Nephron progenitor cell (in vitro differentiated cells): Measurements from ENCODE around the gene DNAH17.

Source experiments
- DNase-seq: peaks from one replicate; pipeline ENCODE4 v3.0.0; 2021
- H3K27ac Mint-ChIP-seq: 2 replicates; pipeline ENCODE4 v1.8.0; 2021; ENCODE audit warnings: mild to moderate bottlenecking, moderate library complexity, mixed read lengths
- H3K27me3 Mint-ChIP-seq: 2 replicates; pipeline ENCODE4 v1.8.0; 2021; ENCODE audit warnings: mild to moderate bottlenecking, low read depth, mixed read lengths; ENCODE audit not compliant: poor library complexity
- H3K36me3 Mint-ChIP-seq: 2 replicates; pipeline ENCODE4 v1.8.0; 2021; ENCODE audit warnings: low read depth, mixed read lengths
- H3K4me1 Mint-ChIP-seq: 2 replicates; pipeline ENCODE4 v1.8.0; 2021; ENCODE audit warnings: mixed read lengths
- H3K4me3 Mint-ChIP-seq: 2 replicates; pipeline ENCODE4 v1.8.0; 2021; ENCODE audit warnings: mild to moderate bottlenecking, moderate library complexity, mixed read lengths
- H3K9me3 Mint-ChIP-seq: 2 replicates; pipeline ENCODE4 v1.8.0; 2021; ENCODE audit warnings: mild to moderate bottlenecking, moderate library complexity, mixed read lengths
- TF ChIP-seq, protein P1 (sequence below): fragments of 200-600 bp; sonication (generic); IDR thresholded peaks from 2 replicates; pipeline ENCODE4 v1.5.0; 2021; ENCODE audit warnings: antibody characterized with exemption

DNAH17 gene

DNA sequence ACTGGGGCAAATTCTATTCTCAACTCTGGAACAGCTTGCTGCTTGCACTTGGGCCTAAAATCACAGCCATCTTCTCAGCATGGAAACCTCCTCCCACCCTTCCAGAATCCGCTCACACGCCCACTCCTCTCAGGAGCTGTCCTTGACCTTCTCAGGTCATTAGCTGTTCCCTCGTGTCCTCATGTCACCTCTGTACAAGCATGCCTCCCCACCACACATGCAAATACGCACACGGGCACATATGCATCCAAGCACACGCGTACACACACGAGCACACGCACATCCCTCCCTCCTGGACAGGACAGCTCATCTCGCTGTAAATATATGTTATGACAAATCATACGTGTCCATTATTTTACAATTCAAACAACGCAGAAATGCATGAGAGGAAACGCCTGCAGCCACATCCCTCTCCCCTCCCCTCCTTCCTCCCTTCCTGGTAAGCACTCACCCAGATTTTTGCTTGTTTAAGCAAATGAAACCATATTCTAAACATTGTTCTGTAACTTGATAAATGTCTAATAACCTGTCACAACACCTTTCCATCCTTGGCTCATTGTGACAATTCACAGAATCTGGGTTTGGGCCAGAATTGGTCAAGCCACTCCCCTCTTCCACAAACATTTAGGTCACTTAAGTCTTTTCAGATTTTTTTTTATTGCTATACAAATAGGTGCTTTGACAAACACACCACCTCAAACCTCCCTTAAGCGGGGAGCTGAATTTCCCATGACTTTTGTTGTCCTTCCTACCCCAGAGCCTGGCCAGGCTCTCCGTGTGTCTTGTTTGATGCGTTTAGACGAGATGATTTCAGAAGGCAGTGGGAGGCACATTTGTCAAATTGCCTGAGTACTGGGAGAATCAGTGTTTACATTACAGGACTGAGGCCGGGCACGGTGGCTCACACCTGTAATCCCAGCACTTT, 41.7 kb downstream of the DNAH17 start:
- Mint-ChIP-seq H3K36me3 (no peaks in the 10 kb centered on the region), H3K4me1 (peaks cover 27% of the 10 kb centered on the region), H3K9me3 (peaks cover 7% of the 10 kb centered on the region), H3K4me3 (no peak overlapping the region), H3K27ac (peak overlapping the region; percentile 83), H3K27me3 (peaks cover 15% of the 10 kb centered on the region)
- no peak for DNase-seq
- TF ChIP-seq, protein P1, sequence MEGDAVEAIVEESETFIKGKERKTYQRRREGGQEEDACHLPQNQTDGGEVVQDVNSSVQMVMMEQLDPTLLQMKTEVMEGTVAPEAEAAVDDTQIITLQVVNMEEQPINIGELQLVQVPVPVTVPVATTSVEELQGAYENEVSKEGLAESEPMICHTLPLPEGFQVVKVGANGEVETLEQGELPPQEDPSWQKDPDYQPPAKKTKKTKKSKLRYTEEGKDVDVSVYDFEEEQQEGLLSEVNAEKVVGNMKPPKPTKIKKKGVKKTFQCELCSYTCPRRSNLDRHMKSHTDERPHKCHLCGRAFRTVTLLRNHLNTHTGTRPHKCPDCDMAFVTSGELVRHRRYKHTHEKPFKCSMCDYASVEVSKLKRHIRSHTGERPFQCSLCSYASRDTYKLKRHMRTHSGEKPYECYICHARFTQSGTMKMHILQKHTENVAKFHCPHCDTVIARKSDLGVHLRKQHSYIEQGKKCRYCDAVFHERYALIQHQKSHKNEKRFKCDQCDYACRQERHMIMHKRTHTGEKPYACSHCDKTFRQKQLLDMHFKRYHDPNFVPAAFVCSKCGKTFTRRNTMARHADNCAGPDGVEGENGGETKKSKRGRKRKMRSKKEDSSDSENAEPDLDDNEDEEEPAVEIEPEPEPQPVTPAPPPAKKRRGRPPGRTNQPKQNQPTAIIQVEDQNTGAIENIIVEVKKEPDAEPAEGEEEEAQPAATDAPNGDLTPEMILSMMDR, result no peak

DNA sequence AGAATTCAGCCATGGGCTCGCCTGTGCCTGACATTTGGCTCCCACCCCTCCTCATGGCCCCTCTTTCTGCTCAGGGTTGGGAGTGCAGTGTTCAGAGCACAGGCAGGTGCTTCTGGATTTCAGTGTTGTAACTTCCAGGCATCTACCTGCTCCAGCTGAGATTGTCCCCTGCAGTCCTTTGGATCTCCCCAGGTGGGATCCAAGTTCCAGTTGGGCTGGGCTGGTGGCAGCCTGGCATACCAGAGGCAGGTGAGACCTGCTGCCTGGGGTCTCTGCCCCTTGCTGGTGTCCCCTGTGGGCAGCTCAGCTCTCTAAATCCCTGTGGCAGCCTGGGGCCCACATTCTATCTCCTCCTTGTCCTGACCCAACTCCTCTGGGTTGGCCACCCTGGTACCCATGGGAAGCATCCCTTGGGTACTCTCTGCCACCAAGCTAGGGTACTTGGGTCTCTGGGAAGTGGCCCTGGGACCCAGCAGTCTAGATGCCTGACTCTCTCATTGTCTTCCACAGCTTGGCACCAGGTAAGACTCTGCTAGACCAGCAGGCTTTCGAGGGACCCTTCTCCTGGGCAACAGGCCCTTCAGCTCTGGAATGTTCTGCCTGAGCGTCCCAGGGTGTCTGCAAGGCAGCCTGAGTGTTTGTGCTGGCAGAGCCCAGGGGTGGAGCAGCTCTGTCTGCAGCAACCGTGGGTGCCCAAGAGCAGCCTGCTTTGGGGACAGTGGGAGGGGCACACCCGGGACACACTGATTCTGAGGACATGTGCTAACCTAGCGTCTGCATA, 42.5 kb downstream of the DNAH17 start:
- no peak overlapping the region for H3K27ac Mint-ChIP-seq
- no peaks in the 10 kb centered on the region for H3K36me3 Mint-ChIP-seq
- DNase-seq, result no peak
- peaks cover 27% of the 10 kb centered on the region for H3K4me1 Mint-ChIP-seq
- H3K9me3 Mint-ChIP-seq, result peaks cover 7% of the 10 kb centered on the region
- no peak overlapping the region for H3K4me3 Mint-ChIP-seq
- peaks cover 11% of the 10 kb centered on the region for H3K27me3 Mint-ChIP-seq
- TF ChIP-seq, protein P1, result no peak

DNA sequence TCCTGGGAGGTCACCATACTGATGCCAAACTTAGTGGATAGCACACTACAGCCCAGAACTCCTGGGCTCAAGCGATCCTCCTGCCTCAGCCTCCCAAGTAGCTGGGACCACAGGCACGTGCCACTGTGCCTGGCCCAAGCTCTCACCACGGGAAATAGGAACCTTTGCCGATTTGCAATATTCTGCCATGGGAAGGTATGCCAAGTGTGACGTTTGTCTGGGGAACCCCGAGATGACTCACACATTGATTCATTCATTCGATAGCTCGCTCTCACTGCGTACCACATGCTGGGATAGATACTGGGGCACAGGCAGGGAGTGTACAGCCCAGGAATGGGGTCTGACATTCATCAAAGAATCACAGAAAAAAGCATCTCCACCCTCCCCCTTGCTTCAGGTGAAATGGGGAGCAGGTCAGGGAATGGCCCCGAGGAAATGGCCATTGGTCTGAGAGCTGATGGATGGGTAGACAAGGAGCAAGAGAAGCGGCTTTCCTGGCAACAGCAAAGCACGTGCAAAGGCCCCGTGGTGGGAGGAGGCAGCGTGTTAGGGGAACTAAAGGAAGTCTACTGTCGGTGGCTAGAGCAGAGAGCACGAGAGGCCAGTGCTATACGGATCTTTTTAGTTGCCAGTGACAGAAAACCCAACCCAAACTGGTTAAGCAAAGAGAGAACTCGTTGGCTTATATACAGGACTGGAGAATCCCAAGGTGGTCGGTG, 44.1 kb downstream of the DNAH17 start:
- TF ChIP-seq, protein P1, result no peak
- Mint-ChIP-seq H3K27me3 (peaks cover 13% of the 10 kb centered on the region), H3K36me3 (no peaks in the 10 kb centered on the region), H3K27ac (no peak overlapping the region), H3K4me3 (no peak overlapping the region), H3K4me1 (peaks cover 22% of the 10 kb centered on the region), H3K9me3 (peaks cover 7% of the 10 kb centered on the region)
- no peak for DNase-seq

DNA sequence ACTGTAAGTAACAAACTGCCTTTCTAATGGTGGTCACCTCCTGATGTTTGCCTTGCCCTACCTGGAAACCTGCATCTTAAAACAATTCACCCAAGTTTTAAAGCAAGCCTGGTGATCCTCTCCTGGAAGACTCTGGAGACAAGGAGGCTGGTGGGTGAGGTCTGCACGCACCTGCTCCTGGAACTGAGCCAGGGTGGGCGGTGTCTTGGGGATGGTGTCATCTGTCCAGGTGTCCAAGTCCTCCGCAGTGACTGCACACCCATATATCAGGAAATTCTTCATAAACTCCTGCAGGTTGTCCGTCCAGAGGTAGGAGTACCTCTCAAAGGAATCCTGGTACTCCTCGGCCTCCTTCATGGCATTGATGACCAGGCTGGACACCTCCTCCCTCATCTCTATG, 44.9 kb downstream of the DNAH17 start:
- TF ChIP-seq, protein P1, result no peak
- peaks cover 7% of the 10 kb centered on the region for H3K9me3 Mint-ChIP-seq

DNA sequence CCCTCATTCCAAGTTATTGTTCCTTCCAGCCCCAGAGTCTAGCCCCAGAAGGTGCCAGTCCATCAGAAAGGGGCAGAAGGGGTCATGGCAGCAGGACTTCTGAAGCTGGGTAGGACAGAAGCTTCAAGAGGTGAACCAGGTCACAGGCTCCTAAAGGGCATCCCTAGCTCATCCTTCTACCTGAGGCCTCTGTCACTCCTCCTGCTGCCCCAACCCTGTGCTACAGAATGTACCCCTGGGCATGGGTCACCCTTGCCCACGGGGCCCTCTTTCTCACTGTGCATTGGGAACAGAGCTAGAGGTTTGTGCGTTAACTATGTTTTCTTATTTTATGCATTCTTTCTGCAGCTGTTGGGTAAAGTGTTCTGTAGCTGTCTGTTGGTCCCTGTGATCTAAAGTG, 46.5 kb downstream of the DNAH17 start:
- Mint-ChIP-seq H3K27ac (no peak overlapping the region), H3K36me3 (no peaks in the 10 kb centered on the region), H3K4me3 (no peak overlapping the region)

More for the DNA sequence above, 44.9 kb downstream of the DNAH17 start:
- Mint-ChIP-seq H3K27ac (no peak overlapping the region), H3K4me3 (no peak overlapping the region), H3K27me3 (peaks cover 11% of the 10 kb centered on the region), H3K36me3 (no peaks in the 10 kb centered on the region), H3K4me1 (peaks cover 22% of the 10 kb centered on the region)
- no peak for DNase-seq

More for the DNA sequence above, 46.5 kb downstream of the DNAH17 start:
- TF ChIP-seq, protein P1, result no peak
- H3K9me3 Mint-ChIP-seq, result peaks cover 7% of the 10 kb centered on the region
- peaks cover 26% of the 10 kb centered on the region for H3K4me1 Mint-ChIP-seq
- H3K27me3 Mint-ChIP-seq, result peaks cover 14% of the 10 kb centered on the region
- DNase-seq, result no peak
